Endometrium (tissue), 2 donors: ENCODE data around the gene N4BP2L2.

ENCODE experiments used
- FAIRE-seq: peaks from 2 replicates; lab custom pipeline; 2012; peaks lifted over from hg19 to GRCh38; lab: Jason Lieb, UNC
- donor health status: control.
- donor health status: control.

Gene N4BP2L2

GRCh38 chr13:32456591-32456990 is 82.0 kb downstream of the N4BP2L2 start:
- FAIRE-seq = no peak

GRCh38 chr13:32455594-32455903 is 83.0 kb downstream of the N4BP2L2 start:
- FAIRE-seq = no peak

GRCh38 chr13:32454886-32455593 is 83.6 kb downstream of the N4BP2L2 start:
- no peak for FAIRE-seq

- no peak for FAIRE-seq
These were observed 84.6 kb downstream of the N4BP2L2 start for GRCh38 chr13:32453981-32454380.

- no peak for FAIRE-seq
These were observed 89.6 kb downstream of the N4BP2L2 start for GRCh38 chr13:32448972-32449371.

GRCh38 chr13:32447894-32448623 is 90.5 kb downstream of the N4BP2L2 start:
- no peak for FAIRE-seq

GRCh38 chr13:32446773-32447465 is 91.7 kb downstream of the N4BP2L2 start:
- no peak for FAIRE-seq

GRCh38 chr13:32446220-32446619 is 92.4 kb downstream of the N4BP2L2 start:
- FAIRE-seq = no peak

- no peak for FAIRE-seq
These were observed 93.1 kb downstream of the N4BP2L2 start for GRCh38 chr13:32445461-32445860.

GRCh38 chr13:32443111-32443510 is 95.5 kb downstream of the N4BP2L2 start:
- no peak for FAIRE-seq

- FAIRE-seq = no peak
These were observed 99.7 kb downstream of the N4BP2L2 start for GRCh38 chr13:32438871-32439270.

- FAIRE-seq = no peak
These were observed 105.7 kb downstream of the N4BP2L2 start for GRCh38 chr13:32432856-32433255.

- no peak for FAIRE-seq
These were observed 107.2 kb downstream of the N4BP2L2 start for GRCh38 chr13:32431361-32431760.

- FAIRE-seq = no peak
These were observed 108.4 kb downstream of the N4BP2L2 start for GRCh38 chr13:32430018-32430747.

GRCh38 chr13:32429433-32429909 is 109.1 kb downstream of the N4BP2L2 start:
- FAIRE-seq = no peak

- FAIRE-seq = no peak
These were observed 109.8 kb downstream of the N4BP2L2 start for GRCh38 chr13:32428581-32429432.

GRCh38 chr13:32427852-32428580 is 110.6 kb downstream of the N4BP2L2 start, which contains the start of gene N4BP2L1:
N4BP2L1 (minus strand) TSS chr13:32428130; CDS start chr13:32428082, 48 bp downstream.
- FAIRE-seq = no peak

- no peak for FAIRE-seq
These were observed 111.4 kb downstream of the N4BP2L2 start for GRCh38 chr13:32426990-32427851.

GRCh38 chr13:32426191-32426989 is 112.2 kb downstream of the N4BP2L2 start:
- FAIRE-seq = no peak
